Measurements from ENCODE around the gene LSAMP. TPM values are rescaled to one million over a fixed set of nuclear protein-coding genes. Genes with fewer than 3 reads are reported as not detected.

Gene LSAMP
- total RNA-seq, 1 donor from 2014 or later = 16.4 TPM

GRCh38 chr3:116007000-116007399, 438.3 kb downstream of the LSAMP start:
- Mint-ChIP-seq H3K9me3 (ENCODE audit: unreplicated experiment) (no peaks in the 10 kb centered on the region), H3K27ac (ENCODE audit: unreplicated experiment) (peak overlapping the region; percentile 20)

DNA sequence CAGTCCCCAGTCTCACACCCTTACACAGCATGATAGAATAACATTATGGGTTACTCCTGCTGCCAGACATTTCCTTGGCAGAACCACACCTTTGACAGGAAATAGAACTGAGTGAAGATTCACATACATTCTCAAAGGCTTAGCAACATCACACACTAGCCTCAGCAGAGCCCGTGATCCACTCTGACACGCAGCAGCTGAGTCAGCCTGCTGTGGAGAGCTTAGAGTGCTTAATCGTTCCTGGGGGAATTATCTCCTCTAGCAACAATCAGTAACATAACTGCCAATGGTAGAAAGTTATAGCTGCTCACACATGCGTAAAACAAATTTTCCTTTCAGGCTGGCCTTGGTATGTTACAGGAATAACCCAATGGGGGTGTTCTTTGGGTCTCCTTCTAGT, 439.9 kb downstream of the LSAMP start:
- H3K9ac ChIP-seq (ENCODE audit: low read length) = peak overlapping the region; percentile 66
- H4K20me1 ChIP-seq (ENCODE audit: insufficient read depth, low read length) = no peaks in the 10 kb centered on the region
- FAIRE-seq = peak; percentile 100
- peak overlapping the region; percentile 6 for H3K4me3 ChIP-seq (ENCODE audit: insufficient read depth, low read depth, low read length)
- peak overlapping the region; percentile 96 for H3K27ac Mint-ChIP-seq (ENCODE audit: unreplicated experiment)
- no peak overlapping the region for H2AFZ ChIP-seq (ENCODE audit: low read depth, low read length)
- peaks cover 32% of the 10 kb centered on the region for H3K4me1 ChIP-seq (ENCODE audit: insufficient read depth, low read length)
- H3K9me3 ChIP-seq (ENCODE audit: insufficient read depth, low read depth, low read length) = no peaks in the 10 kb centered on the region
- no peaks in the 10 kb centered on the region for H3K27me3 ChIP-seq (ENCODE audit: insufficient read depth, low read length)
- peaks cover 53% of the 10 kb centered on the region for H3K4me1 Mint-ChIP-seq (ENCODE audit: low read depth, unreplicated experiment)
- H3K4me2 ChIP-seq (ENCODE audit: low read length) = peak overlapping the region; percentile 51
- no peaks in the 10 kb centered on the region for H3K79me2 ChIP-seq (ENCODE audit: insufficient read depth, low read length)
- H3K36me3 Mint-ChIP-seq (ENCODE audit: low read depth, unreplicated experiment) = no peaks in the 10 kb centered on the region
- TF ChIP-seq, protein P1, sequence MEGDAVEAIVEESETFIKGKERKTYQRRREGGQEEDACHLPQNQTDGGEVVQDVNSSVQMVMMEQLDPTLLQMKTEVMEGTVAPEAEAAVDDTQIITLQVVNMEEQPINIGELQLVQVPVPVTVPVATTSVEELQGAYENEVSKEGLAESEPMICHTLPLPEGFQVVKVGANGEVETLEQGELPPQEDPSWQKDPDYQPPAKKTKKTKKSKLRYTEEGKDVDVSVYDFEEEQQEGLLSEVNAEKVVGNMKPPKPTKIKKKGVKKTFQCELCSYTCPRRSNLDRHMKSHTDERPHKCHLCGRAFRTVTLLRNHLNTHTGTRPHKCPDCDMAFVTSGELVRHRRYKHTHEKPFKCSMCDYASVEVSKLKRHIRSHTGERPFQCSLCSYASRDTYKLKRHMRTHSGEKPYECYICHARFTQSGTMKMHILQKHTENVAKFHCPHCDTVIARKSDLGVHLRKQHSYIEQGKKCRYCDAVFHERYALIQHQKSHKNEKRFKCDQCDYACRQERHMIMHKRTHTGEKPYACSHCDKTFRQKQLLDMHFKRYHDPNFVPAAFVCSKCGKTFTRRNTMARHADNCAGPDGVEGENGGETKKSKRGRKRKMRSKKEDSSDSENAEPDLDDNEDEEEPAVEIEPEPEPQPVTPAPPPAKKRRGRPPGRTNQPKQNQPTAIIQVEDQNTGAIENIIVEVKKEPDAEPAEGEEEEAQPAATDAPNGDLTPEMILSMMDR (IDR thresholded peaks at IDR 0.05; ENCODE audit: insufficient read depth, low read depth, low read length) = no peak
- TF ChIP-seq EZH2 (IDR thresholded peaks at IDR 0.05; ENCODE audit: insufficient read depth, low read length) = no peak
- H3K9me3 Mint-ChIP-seq (ENCODE audit: unreplicated experiment) = peaks cover 3% of the 10 kb centered on the region
- H3K36me3 ChIP-seq (ENCODE audit: insufficient read depth, low read length) = no peaks in the 10 kb centered on the region
- DNase-seq (ENCODE audit: low read depth) = peak; percentile 99
- no peak overlapping the region for H3K4me3 Mint-ChIP-seq (ENCODE audit: unreplicated experiment)
- H3K27me3 Mint-ChIP-seq (ENCODE audit: low read depth, unreplicated experiment) = no peaks in the 10 kb centered on the region
- H3K27ac ChIP-seq (ENCODE audit: low read depth, low read length) = peak overlapping the region; percentile 88

More at GRCh38 chr3:116007000-116007399, 438.3 kb downstream of the LSAMP start:
- H4K20me1 ChIP-seq (ENCODE audit: insufficient read depth, low read length) = no peaks in the 10 kb centered on the region
- FAIRE-seq = no peak
- H3K9ac ChIP-seq (ENCODE audit: low read length) = no peak overlapping the region
- H2AFZ ChIP-seq (ENCODE audit: low read depth, low read length) = no peak overlapping the region
- H3K4me3 ChIP-seq (ENCODE audit: insufficient read depth, low read depth, low read length) = no peak overlapping the region
- DNase-seq (ENCODE audit: low read depth) = no peak
- H3K27me3 Mint-ChIP-seq (ENCODE audit: low read depth, unreplicated experiment) = no peaks in the 10 kb centered on the region
- peaks cover 17% of the 10 kb centered on the region for H3K4me1 ChIP-seq (ENCODE audit: insufficient read depth, low read length)
- H3K4me2 ChIP-seq (ENCODE audit: low read length) = no peak overlapping the region
- no peak overlapping the region for H3K4me3 Mint-ChIP-seq (ENCODE audit: unreplicated experiment)
- no peaks in the 10 kb centered on the region for H3K27me3 ChIP-seq (ENCODE audit: insufficient read depth, low read length)
- H3K4me1 Mint-ChIP-seq (ENCODE audit: low read depth, unreplicated experiment) = peaks cover 38% of the 10 kb centered on the region
- H3K36me3 Mint-ChIP-seq (ENCODE audit: low read depth, unreplicated experiment) = no peaks in the 10 kb centered on the region
- no peak overlapping the region for H3K27ac ChIP-seq (ENCODE audit: low read depth, low read length)
- no peaks in the 10 kb centered on the region for H3K36me3 ChIP-seq (ENCODE audit: insufficient read depth, low read length)
- no peaks in the 10 kb centered on the region for H3K79me2 ChIP-seq (ENCODE audit: insufficient read depth, low read length)
- TF ChIP-seq, protein P1 (IDR thresholded peaks at IDR 0.05; ENCODE audit: insufficient read depth, low read depth, low read length) = no peak
- TF ChIP-seq EZH2 (IDR thresholded peaks at IDR 0.05; ENCODE audit: insufficient read depth, low read length) = no peak
- H3K9me3 ChIP-seq (ENCODE audit: insufficient read depth, low read depth, low read length) = no peaks in the 10 kb centered on the region

- no peak for DNase-seq (ENCODE audit: low read depth)
- H2AFZ ChIP-seq (ENCODE audit: low read depth, low read length) = no peak overlapping the region
- peaks cover 2% of the 10 kb centered on the region for H3K9me3 ChIP-seq (ENCODE audit: insufficient read depth, low read depth, low read length)
- no peak for FAIRE-seq
- peaks cover 47% of the 10 kb centered on the region for H3K4me1 ChIP-seq (ENCODE audit: insufficient read depth, low read length)
- H3K36me3 ChIP-seq (ENCODE audit: insufficient read depth, low read length) = no peaks in the 10 kb centered on the region
- H3K27ac ChIP-seq (ENCODE audit: low read depth, low read length) = no peak overlapping the region
- H3K79me2 ChIP-seq (ENCODE audit: insufficient read depth, low read length) = no peaks in the 10 kb centered on the region
- H4K20me1 ChIP-seq (ENCODE audit: insufficient read depth, low read length) = no peaks in the 10 kb centered on the region
- H3K36me3 Mint-ChIP-seq (ENCODE audit: low read depth, unreplicated experiment) = peaks cover 1% of the 10 kb centered on the region
- TF ChIP-seq EZH2 (IDR thresholded peaks at IDR 0.05; ENCODE audit: insufficient read depth, low read length) = no peak
- TF ChIP-seq, protein P1 (IDR thresholded peaks at IDR 0.05; ENCODE audit: insufficient read depth, low read depth, low read length) = no peak
- H3K4me3 ChIP-seq (ENCODE audit: insufficient read depth, low read depth, low read length) = no peak overlapping the region
- H3K4me2 ChIP-seq (ENCODE audit: low read length) = no peak overlapping the region
- no peak overlapping the region for H3K4me3 Mint-ChIP-seq (ENCODE audit: unreplicated experiment)
- no peaks in the 10 kb centered on the region for H3K27me3 Mint-ChIP-seq (ENCODE audit: low read depth, unreplicated experiment)
- no peak overlapping the region for H3K9ac ChIP-seq (ENCODE audit: low read length)
- H3K4me1 Mint-ChIP-seq (ENCODE audit: low read depth, unreplicated experiment) = peaks cover 60% of the 10 kb centered on the region
- peak overlapping the region; percentile 98 for H3K27ac Mint-ChIP-seq (ENCODE audit: unreplicated experiment)
- no peaks in the 10 kb centered on the region for H3K27me3 ChIP-seq (ENCODE audit: insufficient read depth, low read length)
- peaks cover 5% of the 10 kb centered on the region for H3K9me3 Mint-ChIP-seq (ENCODE audit: unreplicated experiment)
Observed at GRCh38 chr3:116002235-116002634, 443.1 kb downstream of the LSAMP start.

Measured in astrocyte (in vitro differentiated cells and primary cell).